Measurements from ENCODE around the gene TM9SF2.

DNA sequence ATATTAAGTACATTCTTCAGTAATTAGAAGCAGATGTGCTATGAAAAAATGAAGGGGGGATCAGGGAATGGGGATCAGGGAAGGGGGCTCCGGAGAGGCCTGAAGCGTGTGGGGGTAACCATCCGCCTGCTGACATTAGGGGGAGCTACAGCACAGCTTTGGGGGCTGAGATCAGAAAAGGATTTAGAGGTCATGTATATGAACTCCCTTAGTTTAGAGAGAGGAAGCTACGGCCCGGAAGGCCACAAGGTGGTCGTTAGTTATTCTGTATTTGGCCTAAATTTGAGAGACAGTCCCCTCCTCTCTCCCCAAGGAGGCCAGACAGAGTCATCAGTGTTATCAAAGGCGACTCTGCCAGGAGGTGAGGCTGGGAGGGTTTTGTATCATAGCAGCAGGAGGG, 99.0 kb downstream of the TM9SF2 start:
- TF ChIP-seq, protein P1, sequence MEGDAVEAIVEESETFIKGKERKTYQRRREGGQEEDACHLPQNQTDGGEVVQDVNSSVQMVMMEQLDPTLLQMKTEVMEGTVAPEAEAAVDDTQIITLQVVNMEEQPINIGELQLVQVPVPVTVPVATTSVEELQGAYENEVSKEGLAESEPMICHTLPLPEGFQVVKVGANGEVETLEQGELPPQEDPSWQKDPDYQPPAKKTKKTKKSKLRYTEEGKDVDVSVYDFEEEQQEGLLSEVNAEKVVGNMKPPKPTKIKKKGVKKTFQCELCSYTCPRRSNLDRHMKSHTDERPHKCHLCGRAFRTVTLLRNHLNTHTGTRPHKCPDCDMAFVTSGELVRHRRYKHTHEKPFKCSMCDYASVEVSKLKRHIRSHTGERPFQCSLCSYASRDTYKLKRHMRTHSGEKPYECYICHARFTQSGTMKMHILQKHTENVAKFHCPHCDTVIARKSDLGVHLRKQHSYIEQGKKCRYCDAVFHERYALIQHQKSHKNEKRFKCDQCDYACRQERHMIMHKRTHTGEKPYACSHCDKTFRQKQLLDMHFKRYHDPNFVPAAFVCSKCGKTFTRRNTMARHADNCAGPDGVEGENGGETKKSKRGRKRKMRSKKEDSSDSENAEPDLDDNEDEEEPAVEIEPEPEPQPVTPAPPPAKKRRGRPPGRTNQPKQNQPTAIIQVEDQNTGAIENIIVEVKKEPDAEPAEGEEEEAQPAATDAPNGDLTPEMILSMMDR (IDR thresholded peaks at IDR 0.05; ENCODE audit: low read length): peak; percentile 79
- TF ChIP-seq EZH2 (IDR thresholded peaks at IDR 0.05; ENCODE audit: borderline replicate concordance, low read length): no peak

All from OCI-LY1 (cell line).